NCI-H748 treated with DMSO at 0.1 percent for 48 hours (cell line): ENCODE data around the gene PPTC7.
"Not testable (repeated sequence)": the region's sequence is repeated elsewhere in the genome, so short reads cannot be mapped to it uniquely, and the experiment has no call there.

Source experiments
- DNase-seq: peaks from one replicate; lab custom pipeline; 2025; lab: John Stamatoyannopoulos, UW

Gene PPTC7

DNA sequence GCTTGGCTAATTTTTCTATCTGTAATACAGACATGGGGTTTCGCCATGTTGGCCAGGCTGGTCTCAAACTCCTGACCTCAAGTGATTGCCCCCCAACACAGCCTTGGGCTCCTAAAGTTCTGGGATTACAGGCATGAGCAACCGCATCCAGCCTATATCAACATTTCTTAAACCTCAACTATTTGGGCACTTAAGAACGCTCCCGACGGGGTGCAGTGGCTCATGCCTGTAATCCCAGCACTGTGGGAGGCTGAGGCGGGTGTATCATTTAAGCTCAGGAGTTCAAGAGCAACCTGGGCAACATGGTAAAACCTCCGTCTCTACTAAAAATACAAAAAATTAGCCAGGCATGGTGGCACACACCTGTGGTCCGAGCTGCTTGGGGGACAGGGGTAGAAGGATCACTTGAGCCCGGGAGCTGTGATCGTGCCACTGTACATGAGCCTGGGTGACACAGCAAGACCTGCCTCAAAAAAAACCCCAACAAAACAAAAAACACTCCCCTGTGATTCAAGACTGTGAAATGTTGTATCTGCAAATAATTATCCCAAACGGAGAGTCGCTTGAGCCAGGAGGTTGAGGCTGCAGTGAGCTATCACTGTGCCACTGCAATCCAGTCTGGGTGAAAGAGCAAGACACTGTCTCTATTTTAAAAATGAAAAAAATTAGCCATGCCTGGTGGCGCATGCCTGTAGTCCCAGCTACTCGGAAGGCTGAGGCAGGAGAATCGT is 21.5 kb downstream of the PPTC7 start:
- no peak for DNase-seq

DNA sequence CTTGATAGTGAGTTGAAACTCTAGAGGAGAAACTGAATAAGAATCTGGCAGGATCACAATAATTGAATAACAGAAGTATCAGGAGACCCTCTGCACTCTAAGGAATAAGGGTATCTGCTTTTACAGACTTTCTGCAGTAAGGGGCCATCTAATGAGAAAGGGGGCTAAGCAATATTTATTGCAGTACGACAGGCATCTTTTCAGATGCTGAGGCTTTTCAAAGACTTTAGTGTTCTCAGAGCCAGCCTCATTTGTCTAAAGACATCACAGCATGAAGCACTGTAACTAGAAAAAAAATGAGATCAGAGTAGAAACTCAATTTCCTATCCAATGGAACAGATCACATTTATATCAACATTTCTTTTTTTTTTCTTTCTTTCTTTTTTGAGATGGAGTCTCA is 22.2 kb downstream of the PPTC7 start:
- DNase-seq: no peak

DNA sequence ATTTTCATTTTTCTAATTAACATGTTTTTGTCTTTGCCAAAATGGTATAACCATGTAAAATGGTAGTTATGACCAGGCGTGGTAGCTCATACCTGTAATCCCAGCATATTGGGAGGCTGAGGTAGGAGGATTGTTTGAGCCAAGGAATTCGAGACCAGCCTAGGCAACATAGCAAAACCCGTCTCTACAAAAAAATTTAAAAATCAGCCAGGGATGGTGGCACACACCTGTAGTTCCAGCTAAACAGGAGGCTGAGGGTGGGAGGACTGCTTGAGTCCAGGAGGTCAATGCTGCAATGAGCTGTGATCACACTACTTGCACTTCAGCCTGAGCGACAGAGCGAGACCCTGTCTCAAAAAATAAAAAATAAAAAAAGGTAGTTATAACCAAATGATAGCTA is 23.1 kb downstream of the PPTC7 start:
- DNase-seq: no peak

DNA sequence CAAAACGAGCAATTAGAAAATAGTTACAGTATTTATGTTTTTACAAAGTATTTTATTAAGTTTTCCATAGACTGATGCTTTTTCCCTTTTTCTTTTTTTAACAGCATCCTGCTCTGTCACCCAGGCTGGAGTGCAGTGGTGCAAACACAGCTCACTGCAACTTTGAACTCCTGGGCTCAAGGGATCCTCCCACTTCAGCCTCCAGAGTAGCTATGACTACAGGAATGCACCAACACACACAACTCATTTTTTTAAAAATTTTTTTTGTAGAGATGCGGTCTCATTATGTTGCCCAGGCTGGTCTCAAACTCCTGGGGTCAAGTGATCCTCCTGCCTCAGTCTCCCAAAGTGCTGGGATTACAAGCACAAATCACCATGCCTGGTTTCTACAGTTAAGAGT is 24.2 kb downstream of the PPTC7 start:
- not testable (repeated sequence) for DNase-seq

DNA sequence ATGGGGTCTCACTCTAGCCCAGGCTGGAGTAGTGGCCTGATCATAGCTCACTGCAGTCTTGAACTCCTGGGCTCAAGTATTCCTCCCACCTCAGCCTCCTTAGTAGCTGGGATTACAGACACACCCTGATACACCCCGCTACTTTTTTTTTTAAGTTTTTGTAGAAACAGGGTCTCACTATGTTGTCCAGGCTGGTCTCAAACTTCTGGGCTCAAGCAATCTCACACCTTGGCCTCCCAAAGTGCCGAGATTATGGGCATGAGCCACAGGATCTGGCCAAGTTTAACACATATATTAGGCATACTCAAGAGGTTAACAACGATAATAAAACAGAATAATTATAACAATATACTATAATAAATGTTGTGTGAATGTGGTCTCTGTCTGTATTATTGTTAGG is 25.8 kb downstream of the PPTC7 start:
- no peak for DNase-seq

DNA sequence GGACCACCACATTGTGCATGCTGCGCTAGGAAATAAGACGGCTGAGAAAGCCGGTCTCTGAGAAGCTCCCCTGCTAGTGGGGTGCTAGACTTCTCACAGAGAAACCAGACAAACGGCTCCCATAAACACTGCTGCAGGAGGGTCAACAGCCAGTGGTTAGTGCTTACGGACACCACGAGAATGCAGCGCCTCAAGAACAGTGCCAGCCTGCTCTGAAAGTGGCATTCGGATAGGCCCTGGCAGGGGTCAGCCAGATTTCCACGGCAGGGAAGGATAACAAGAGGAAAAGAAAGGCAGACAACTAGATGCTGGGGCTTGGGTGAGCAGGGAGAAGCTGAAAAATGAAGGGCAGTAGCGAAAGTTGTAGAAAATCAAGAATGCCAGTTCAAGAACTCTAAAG is 26.4 kb downstream of the PPTC7 start:
- no peak for DNase-seq

DNA sequence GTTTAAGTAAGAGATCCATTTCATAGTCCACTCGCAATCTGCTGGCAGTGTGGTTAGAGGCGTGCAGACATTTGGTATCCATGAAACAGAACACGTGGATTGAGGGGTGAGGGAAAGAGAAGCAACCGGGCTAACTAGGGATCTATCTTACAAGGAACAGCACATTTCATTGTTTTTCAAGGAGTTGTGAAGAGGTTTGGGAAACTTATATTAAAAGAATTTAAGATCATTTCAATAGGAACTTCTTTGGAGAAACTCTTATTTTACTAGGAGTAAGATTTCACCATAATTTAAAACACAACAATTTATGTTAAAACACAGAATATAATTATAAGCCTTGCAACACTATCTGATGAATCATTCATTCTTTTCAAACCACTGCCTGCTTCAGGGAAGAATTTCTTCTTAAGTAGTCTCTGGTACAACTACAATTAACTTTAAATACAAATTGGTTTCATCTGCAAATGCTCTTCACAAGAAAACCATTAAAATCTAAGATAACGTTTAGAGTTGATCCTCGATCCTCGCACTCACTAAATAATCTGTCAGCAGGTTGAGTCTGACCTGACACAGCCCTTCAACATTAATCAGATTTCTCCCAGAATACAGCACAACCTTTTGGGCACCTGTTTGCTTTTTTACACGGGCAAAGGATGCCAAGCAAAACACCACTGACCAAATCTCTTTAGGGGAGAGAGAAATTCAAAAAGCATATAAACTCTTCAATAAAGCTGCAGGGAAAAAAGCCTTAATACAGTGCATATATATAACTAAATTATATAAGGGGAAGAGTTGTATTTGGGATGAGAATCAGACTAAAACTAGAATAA is 27.3 kb downstream of the PPTC7 start:
- no peak for DNase-seq

DNA sequence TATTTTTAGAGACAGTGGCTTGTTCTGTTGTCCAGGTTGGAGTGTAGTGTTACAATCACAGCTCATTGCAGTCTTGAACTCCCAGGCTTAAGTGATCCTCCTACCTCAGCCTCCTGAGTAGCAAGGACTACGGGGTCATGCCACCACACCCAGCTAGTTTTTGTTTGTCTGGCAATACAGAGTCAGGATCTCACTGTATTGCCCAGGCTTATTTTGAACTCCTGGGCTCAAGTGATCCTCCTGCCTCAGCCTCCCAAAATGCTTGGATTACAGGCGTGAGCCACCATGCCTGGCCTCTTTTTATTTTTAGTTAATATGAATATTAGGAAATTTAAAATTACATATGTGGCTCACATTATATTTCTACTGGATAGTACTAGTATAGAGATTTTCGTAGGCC is 28.9 kb downstream of the PPTC7 start:
- no peak for DNase-seq

DNA sequence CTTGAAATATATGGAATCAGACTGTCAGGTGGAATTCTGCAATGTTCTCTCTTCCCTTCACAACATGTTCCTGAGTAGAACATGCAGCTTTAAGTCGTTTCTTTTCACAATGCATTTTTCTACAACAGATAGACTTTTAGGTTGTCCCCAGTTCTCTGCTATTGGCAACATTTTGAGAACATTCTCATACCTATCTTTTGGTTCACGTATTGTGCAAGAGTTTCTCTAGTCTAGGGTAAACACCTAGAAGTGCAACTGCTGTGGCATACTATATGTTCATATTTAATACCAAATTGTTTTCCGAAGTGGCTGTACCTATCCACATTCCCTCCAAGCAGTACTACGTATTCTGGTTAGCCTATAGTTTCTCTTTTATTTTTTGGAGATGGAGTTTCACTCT is 32.1 kb downstream of the PPTC7 start:
- no peak for DNase-seq

DNA sequence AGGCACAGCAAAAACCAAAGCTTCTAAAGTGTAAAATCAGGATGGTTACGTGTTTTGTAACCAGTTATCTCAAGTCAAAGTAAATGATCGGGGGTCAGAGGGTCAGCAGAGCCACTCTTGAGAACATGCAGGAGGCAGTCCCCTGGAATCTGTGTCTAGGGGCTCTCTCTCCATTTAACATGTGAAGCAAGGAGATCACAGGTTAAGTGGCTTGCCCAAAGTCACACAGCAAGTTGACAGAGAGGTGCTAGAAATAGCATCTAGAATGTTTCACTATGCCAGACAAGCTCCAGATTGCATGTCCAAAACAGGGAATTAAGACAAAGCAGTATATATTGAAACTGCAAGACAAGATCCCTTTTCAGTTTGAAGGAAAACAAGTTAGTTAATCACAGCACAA is 33.4 kb downstream of the PPTC7 start:
- no peak for DNase-seq

DNA sequence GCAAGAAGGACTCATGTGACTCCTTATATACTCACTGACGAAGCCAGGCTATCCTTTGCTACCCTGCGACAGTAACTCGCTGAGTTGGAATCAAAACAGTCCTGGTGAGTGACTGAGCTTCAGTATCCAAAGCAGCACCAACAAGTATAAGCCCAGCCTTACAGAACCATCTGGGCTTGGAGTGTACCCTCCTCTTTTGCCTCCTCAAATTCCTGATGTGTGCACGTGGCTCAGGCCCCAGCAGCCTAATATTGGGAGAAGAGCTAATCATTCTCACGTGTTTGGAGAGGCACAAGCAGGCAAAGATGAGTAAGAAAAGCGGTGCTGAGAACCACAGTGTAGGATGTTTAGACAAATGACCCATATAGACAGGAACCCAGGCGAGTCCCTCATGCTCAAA is 34.4 kb downstream of the PPTC7 start:
- no peak for DNase-seq

DNA sequence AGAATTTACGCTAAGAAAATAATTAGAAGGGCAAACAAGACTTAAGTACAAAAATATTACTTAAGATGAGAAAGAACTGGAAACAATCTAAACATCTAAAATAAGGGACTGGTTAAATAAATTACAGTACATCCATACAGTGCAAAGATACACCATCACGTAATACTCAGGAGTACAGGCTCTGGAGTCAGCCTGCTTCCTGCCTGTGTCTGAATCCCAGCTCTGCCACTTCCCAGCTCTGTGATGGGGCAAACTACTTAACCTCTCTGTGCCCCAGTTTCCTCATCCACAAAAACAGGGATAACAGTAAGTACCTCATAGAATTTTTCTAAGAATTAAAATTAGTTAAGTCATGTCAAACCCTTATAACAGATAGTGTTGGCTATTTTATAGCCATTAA is 36.0 kb downstream of the PPTC7 start:
- DNase-seq: no peak

DNA sequence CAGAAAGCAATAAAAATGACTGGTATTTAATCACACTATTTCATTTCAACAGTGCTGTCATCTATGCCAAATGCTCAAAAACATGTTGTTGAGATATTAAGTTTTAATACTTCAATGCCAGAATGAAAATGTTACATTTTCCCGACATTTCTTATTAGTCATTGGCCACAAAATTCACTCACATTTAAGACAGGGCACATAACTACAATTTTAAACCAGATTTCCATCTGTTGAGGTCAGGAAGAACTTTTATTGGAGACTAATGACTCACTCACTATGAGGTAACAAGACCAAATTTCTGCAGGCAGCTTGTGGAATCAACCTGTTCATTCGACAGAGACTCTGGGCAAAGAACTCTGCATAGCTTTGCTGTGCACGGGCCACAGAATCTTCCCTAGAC is 36.8 kb downstream of the PPTC7 start:
- no peak for DNase-seq

DNA sequence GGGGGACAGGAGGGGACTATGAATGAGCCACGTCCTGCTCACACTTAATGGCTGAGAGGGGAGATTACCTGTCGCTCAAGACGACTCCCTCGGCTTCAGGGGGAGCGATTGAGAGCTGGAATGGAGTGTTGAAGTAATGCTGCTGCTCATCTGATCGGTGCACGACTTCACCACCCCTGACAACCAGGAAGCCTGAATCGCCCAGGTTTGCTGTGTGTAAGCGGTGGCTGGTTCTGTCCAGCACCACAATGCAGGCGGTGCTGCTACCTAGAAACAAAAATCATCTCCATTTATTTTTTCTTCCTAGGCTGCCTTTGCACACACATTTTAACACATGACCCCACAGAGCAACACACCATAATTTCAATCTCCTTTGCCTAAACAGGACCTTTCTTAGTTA is 37.3 kb downstream of the PPTC7 start:
- no peak for DNase-seq

DNA sequence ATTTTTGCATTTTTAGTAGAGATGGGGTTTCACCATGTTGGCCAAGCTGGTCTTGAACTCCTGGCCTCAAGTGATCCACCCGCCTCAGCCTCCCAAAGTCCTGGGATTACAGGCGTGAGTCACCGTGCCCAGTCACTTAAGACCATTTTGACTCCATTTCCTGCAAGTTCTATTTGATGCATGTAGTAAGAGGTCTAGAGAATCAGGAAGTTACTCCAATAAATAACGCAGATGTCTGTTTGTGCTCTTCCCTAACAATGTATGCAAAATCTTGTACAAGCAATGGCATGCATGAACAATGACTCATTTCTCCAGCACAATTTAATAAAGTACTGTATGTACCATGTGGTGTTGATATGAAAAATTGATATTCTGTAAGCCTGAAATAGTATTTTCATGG is 37.9 kb downstream of the PPTC7 start:
- DNase-seq: not testable (repeated sequence)

DNA sequence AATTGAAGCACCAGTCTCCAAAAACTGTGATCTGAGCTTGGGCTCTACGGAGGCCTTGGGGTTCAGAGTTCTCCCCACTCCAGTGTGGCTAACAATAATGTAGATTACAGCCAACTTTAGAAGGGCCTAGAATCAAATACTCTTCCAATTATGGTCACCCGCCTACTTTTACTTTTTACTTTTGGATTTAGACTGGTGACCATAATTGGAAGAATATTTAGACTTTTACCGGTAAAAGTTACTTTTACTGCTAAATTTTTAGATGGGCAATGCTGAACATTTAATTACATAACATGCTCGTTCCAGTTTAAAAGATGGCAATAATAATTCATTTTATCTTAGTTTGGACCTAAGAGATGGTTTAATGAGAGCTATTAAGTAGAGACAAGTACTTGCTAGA is 39.2 kb downstream of the PPTC7 start:
- DNase-seq: no peak

DNA sequence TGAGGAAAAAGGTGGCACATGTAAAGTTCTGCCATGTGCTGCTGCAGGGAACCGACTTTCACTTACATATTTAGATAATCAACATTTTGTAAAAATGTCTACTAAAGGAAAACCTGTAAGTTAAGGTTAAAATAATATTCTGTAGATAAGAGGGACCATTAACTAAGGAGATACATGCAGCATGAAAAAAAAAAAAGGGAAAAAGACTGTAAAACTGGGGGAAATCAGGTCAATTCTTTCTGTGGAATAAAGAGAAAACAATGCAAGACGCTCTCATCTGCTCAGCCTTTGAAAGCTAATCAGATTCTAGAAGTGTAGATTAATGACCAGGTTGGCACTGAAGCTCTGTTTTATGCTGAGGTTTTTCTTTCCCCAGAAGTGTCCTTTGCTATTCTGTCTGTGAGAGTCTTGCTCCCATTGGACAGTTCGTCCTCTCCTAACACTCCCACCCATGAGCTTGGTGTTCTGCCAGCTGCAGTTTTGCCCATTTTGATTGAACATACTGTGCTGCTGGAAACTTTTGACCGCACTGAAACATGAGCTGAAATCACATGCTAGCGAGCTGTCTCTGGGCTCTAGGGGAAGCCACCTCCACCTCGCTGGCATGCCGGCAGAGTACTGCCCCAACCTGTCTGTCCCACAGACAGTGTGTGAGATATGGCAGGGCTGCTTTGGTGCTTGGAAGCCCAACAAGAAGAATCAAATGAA is 39.7 kb downstream of the PPTC7 start:
- no peak for DNase-seq

DNA sequence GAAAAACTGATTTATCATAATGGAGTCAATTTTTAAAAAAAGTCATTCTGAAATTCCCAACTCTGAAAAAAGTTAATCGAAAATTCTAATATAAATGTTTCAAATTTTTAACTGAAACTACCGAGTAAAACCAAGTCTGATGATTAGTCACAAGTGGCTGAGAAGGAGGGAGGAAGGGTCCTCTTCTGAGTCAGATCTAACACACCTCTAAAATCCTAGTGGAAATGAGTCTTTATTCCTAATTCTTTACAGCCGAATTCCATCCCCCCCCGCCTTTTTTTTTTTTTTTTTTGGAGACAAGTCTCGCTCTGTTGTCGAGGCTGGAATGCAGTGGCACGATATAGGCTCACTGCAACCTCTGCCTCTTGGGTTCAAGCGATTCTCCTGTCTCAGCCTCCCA is 43.1 kb downstream of the PPTC7 start:
- no peak for DNase-seq

DNA sequence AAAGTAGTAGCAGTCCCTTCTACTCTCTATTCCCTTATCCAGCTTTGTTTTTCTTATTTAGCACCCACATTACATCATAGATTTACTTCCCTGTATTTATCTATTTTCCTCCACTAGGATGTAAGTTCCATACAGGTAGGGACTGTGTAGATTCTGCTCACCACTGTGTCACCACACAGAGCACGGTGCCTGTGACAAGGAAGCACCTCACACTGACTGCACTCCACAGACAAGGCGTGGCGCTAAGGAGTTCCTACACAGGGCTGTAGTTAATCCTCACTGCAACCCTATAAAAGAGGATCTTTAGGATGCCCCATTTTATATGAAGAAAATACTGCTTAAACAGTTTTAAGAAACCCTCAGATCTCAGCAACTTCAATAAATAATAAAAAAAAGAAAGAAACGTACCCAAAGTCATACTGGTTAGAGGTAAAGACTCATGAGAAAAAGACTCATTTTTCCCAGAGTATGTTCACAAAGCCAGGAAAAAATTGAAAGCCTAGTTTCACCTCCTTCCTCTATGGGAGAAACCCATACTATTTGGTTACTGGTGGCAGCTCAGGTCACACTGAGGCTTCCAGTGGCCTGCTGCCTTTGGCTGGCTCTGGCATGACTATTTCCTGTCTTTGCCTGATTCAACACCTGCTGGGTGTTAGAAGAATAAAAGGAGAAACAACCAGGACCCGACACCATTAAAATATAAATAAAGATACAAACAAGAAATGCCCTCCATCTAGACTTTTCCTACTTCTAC is 44.1 kb downstream of the PPTC7 start:
- DNase-seq: no peak

DNA sequence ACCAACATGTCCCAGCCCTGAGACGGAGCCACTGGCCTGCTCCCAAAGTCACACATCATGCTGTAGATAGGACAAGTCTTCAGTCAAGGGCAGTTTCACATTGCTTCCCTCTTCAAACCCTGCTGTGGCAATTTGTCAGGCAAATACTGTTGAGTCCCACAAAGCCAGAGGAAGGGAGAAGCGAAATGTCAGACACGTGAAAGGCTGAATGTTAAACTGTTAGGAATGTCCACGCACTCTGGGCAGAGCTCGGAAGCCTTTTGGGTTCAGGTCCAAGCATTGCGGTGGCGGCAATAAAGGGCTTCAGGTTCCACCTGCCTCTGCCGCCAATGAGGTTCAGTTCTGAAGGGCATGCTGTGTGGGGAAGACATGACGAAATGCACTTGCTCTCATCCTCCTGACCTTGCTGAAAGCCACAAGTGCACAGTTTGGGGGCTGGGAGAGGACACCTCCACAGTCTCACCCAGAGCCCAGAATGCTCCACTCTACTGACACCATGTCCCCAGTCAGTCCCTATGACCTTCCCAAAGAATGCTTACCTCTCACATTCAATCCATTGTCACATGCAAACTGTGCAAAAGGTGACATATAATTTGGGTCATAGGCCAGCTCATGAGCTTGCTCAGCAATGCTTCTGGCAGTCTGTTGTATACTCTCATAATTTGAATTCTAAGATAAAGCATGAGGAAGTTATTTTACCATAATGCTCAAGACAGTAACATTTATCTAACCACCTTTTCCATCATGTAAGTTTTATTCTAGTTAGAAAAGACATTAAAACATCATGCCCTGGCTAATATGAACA is 45.3 kb downstream of the PPTC7 start:
- no peak for DNase-seq

DNA sequence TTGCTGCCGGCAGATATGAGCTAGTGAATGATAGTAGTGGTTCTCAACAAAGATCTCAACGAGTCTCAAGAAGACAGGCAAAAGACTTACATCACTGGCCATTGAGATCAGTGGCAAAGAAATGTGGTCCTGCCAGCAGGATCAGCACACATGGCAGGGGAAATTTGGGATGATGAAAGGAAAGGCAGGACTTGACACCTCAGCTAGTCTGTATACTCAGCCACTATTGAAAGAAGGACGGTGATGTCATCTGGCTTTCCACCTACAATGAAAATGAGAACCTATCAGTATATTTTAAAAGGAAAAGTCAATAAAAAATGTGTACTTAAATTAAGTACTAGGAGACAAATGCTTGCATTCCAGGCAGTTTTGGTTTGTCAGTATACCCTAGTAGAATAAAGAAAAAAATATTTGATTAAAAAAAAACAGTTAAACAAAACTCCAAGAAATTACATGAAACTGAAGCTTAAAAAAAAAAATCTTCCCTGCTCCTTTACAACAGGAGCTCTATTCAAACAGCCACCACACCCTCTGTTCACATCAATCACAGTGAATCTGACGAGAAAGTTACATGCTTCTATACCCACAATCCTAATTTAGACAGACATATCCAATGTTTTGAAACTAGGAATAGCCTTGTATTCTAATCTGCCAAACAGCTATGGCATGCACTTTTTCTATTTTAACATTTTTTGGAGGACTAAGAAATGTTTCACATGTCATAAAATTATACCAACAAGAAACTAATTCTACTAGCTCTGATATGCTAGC is 46.1 kb downstream of the PPTC7 start:
- no peak for DNase-seq
